GM12878 (cell line): ENCODE results near the gene TMED1. TPM values are rescaled to one million over a fixed set of nuclear protein-coding genes. Genes with fewer than 3 reads are reported as not detected.

ENCODE experiments used
- ATAC-seq: fragments of 200-7000 bp; cut with Tn5 transposase; 3 replicates; pipeline ENCODE4 v1.9.1; 2020; ENCODE audit warnings: mild to moderate bottlenecking, moderate library complexity
- BruUV-seq: library from RNA; stranded (reverse); fragments of 400-500 nt; replicated peaks from 2 replicates; lab custom pipeline; 2021; lab: Mats Ljungman, UMichigan
- CTCF ChIA-PET: fragments of 300-600 bp; sonication (Branson Sonifier 250); formaldehyde crosslinking; extraction: SDS; loops from one replicate; lab custom pipeline; 2021; ENCODE audit warnings: inconsistent platforms; lab: Yijun Ruan, JAX
- POLR2A ChIA-PET: fragments of 350-600 bp; formaldehyde crosslinking; extraction: SDS; loops from one replicate; lab custom pipeline; 2021; ENCODE audit warnings: inconsistent platforms; lab: Charles Lee
- RAD21 ChIA-PET: fragments of 300-600 bp; sonication (Branson Sonifier 250); formaldehyde crosslinking; loops from one replicate; lab custom pipeline; 2023; ENCODE audit warnings: antibody characterized with exemption; ENCODE audit not compliant: unreplicated experiment; lab: Charles Lee
- SMC1A ChIA-PET: fragments of 300-600 bp; sonication (Branson Sonifier 250); formaldehyde crosslinking; loops from one replicate; lab custom pipeline; 2023; ENCODE audit not compliant: unreplicated experiment, uncharacterized antibody; lab: Charles Lee
- DNase-seq: peaks from one replicate; pipeline ENCODE4 v3.0.0-alpha.2; 2011; ENCODE audit warnings: low read depth, low spot score
- FAIRE-seq: peaks from 3 replicates; lab custom pipeline; 2011; peaks lifted over from hg19 to GRCh38; lab: Jason Lieb, UNC
- H2AFZ ChIP-seq: 2 replicates; pipeline ENCODE4 v1.6.0; 2011; ENCODE audit warnings: low read depth, low read length, control low read depth; ENCODE audit not compliant: control insufficient read depth
- H3K27ac ChIP-seq: 2 replicates; pipeline ENCODE4 v1.5.1; 2011; ENCODE audit warnings: control low read depth; ENCODE audit not compliant: control insufficient read depth, insufficient read depth
- H3K27me3 ChIP-seq, 2 experiments: replicated peaks in 1 of 2; 2 replicates each; pipeline versions ENCODE4 v1.6.0 to v1.6.1; 2011; ENCODE audit warnings: low read length in 1 of 2; ENCODE audit not compliant: control insufficient read depth in 2 of 2, insufficient read depth in 2 of 2
- H3K36me3 ChIP-seq, 2 experiments: 2 replicates each; pipeline ENCODE4 v1.5.1; 2011; ENCODE audit warnings: low read length in 1 of 2; ENCODE audit not compliant: control insufficient read depth in 2 of 2, insufficient read depth in 2 of 2
- H3K4me1 ChIP-seq: 2 replicates; pipeline ENCODE4 v1.6.1; 2011; ENCODE audit warnings: mild to moderate bottlenecking, low read length, moderate library complexity, mixed read lengths; ENCODE audit not compliant: control insufficient read depth, insufficient read depth
- H3K4me2 ChIP-seq: 2 replicates; pipeline ENCODE4 v1.6.0; 2011; ENCODE audit warnings: control low read depth; ENCODE audit not compliant: control insufficient read depth, insufficient read depth
- H3K4me3 ChIP-seq: fragments of 200-600 bp; sonication (generic); 2 replicates; pipeline ENCODE4 v1.5.1; 2016
- H3K79me2 ChIP-seq: 2 replicates; pipeline ENCODE4 v1.6.0; 2011; ENCODE audit warnings: low read length; ENCODE audit not compliant: control insufficient read depth, insufficient read depth
- H3K9ac ChIP-seq: 2 replicates; pipeline ENCODE4 v1.8.0; 2011; ENCODE audit warnings: low read length, control low read depth, mixed read lengths; ENCODE audit not compliant: control insufficient read depth, insufficient read depth
- H3K9me3 ChIP-seq: replicated peaks from 3 replicates; pipeline ENCODE4 v1.5.1; 2011; ENCODE audit warnings: mild to moderate bottlenecking, low read length; ENCODE audit not compliant: control insufficient read depth, insufficient read depth
- H4K20me1 ChIP-seq: 2 replicates; pipeline ENCODE4 v1.6.0; 2011; ENCODE audit not compliant: control insufficient read depth, insufficient read depth
- BMI1 ChIP-seq: fragments of 450-650 bp; IDR thresholded peaks from 2 replicates; pipeline ENCODE4 v1.6.1; 2016; ENCODE audit warnings: mild to moderate bottlenecking, moderate library complexity, borderline replicate concordance
- POLR2AphosphoS2 ChIP-seq: IDR thresholded peaks from 2 replicates; pipeline ENCODE4 v1.6.1; 2011; ENCODE audit warnings: low read depth, mild to moderate bottlenecking, low read length, improper control_type of control experiment, moderate library complexity
- RAD51 ChIP-seq: fragments of 450-650 bp; IDR thresholded peaks from 2 replicates; pipeline ENCODE4 v1.6.1; 2016; ENCODE audit warnings: moderate library complexity, mild to moderate bottlenecking, inconsistent platforms
- RFX5 ChIP-seq: IDR thresholded peaks from 2 replicates; pipeline ENCODE4 v1.6.1; 2011; ENCODE audit warnings: low read depth, low read length, improper control_type of control experiment
- SRF ChIP-seq, 2 experiments: IDR thresholded peaks; 2 replicates each; pipeline ENCODE4 v1.6.1; 2011; ENCODE audit warnings: low read depth in 2 of 2, low read length in 2 of 2, mild to moderate bottlenecking in 1 of 2, moderate library complexity in 1 of 2
- WGBS: methylation state at CpG from one replicate; pipeline ENCODE4 v1.1.6; 2016; ENCODE audit warnings: low lambda C conversion rate; ENCODE audit not compliant: insufficient replicate concordance, insufficient coverage; ENCODE audit errors: missing lambda C conversion rate; 5-methylcytosine and 5-hydroxymethylcytosine counted together
- in situ Hi-C: fragments of 300-500 bp; cut with MboI; formaldehyde crosslinking; loops from 9 replicates; pipeline ENCODE4 v1.14.3; 2018; ENCODE audit warnings: mixed read lengths
- intact Hi-C: fragments of 100-400 bp; cut with micrococcal nuclease; formaldehyde crosslinking; loops from one replicate; pipeline ENCODE4 v1.14.2; 2022; ENCODE audit not compliant: unreplicated experiment
- polyA plus RNA-seq, 11 experiments: library from polyadenylated mRNA; depleted of rRNA in 4 of 11; unstranded in 6 of 11; stranded (reverse) in 5 of 11; fragments of >200 nt; fragmentation: Nextera tagmentation in 4 of 11; fragmentation: Illumina TruSeq in 1 of 11; extraction: Ambion mirVana in 4 of 11; extraction: Trizol in 1 of 11; gene quantifications; 1 replicate in 1 of 11; 2 replicates in 10 of 11; pipeline versions ENCODE4 v1.2.1 to v1.2.3, GENCODE V29; 2011 to 2016; ENCODE audit warnings: inconsistent platforms in 2 of 11, missing spikeins in 2 of 11, low read depth in 1 of 11
- total RNA-seq, 4 experiments: library from RNA; depleted of rRNA in 3 of 4; stranded (reverse); fragments of >200 nt in 3 of 4; fragmentation: Illumina TruSeq in 1 of 4; extraction: Trizol in 1 of 4; gene quantifications; 2 replicates each; pipeline versions ENCODE4 v1.2.1 to v1.2.3, GENCODE V29; 2013 to 2021
- TF ChIP-seq, protein P1 (sequence below): IDR thresholded peaks from 2 replicates; pipeline ENCODE4 v1.6.1; 2012; ENCODE audit warnings: low read depth, low read length, improper control_type of control experiment

TMED1 gene
- total and polyA plus RNA-seq, 10 of the 15 experiments (the other 5 are each of a cell fraction or from before 2014, with no cell fraction given), result 0.60 to 23.1 (median 12.3) TPM

DNA sequence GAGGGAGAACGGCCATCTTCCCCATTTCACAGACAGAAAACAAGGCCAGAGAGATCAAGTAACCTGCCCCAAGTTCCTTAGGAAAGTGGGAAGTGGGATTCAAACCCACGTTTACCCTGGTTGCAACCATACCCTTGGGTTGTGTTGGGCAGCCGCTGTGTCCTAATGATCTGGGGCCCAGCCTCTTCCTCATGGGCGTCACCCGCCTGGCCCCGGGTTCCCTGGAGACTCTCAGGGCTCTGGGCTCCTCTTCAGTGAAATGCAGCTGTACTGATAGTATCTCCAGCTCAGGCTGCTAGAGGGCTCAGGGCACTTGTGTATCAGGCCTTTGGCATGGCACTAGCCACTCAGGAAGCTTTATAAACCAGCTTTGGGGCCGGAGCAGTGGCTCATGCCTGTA lies 9.8 kb downstream of the TMED1 start (continued):
- TF ChIP-seq, protein P1, sequence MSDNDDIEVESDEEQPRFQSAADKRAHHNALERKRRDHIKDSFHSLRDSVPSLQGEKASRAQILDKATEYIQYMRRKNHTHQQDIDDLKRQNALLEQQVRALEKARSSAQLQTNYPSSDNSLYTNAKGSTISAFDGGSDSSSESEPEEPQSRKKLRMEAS, result no peak
- TF ChIP-seq, all 136 proteins: peak for 0

DNA sequence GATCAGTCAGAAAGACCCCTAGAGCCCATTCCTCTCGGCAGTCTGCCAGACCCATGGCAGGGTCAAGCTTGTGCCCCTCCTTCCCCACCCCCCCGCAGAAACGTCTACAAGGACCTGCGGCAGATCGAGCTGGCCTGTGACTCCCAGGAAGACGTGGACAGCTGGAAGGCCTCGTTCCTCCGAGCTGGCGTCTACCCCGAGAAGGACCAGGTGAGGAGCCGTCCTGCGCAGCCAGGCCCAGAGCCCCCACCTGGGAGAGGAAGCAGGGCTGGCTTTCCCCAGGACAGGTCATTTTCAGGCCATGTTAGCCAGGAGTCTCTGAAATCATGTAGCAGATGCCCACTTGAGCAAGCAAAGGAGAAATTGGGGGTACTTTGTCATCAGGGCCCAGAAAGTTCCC lies 12.3 kb downstream of the TMED1 start:
- no peak overlapping the region for H3K4me3 ChIP-seq
- no peak overlapping the region for H3K27ac ChIP-seq
- H3K27me3 ChIP-seq, result no peaks in the 10 kb centered on the region
- ChIA-PET POLR2A (no interaction called here), RAD21 (no interaction called here), CTCF (interaction anchor here (0.7 kb wide), 2 partner anchors 176 to 200 kb away, joined by 3 to 4 read pairs; no protein-coding TSS in a partner anchor), SMC1A (no interaction called here)
- TF ChIP-seq POLR2AphosphoS2 (no peak), RFX5 (no peak), BMI1 (no peak), SRF (IDR thresholded peaks at IDR 0.05; ENCODE audit: low read depth in 2 of 2, low read length in 2 of 2) (no peak), RAD51 (no peak)
- H3K9ac ChIP-seq, result no peak overlapping the region
- no peaks in the 10 kb centered on the region for H3K4me1 ChIP-seq
- no peaks in the 10 kb centered on the region for H3K79me2 ChIP-seq
- in situ Hi-C loops (no loop called here), intact Hi-C loops (no loop called here)
- no TSS peak for BruUV-seq
- H3K4me2 ChIP-seq, result no peak overlapping the region
- ATAC-seq (no peak), FAIRE-seq (no peak), DNase-seq (no peak)
- WGBS, result 99% methylated on average over 11 of the region's 12 CpGs
- no peak overlapping the region for H2AFZ ChIP-seq
- H4K20me1 ChIP-seq, result no peaks in the 10 kb centered on the region
- H3K9me3 ChIP-seq, result no peaks in the 10 kb centered on the region
- peaks cover 16 to 25% of the 10 kb centered on the region in 2 experiments for H3K36me3 ChIP-seq
